Choroid plexus epithelial cell (primary cell): ENCODE measurements around the gene RNF207.

Source experiments
- DNase-seq: peaks from one replicate; pipeline ENCODE4 v3.0.0-alpha.2; 2010; ENCODE audit warnings: low read depth
- H3K4me3 ChIP-seq: 2 replicates; pipeline ENCODE4 v1.5.1; 2011; ENCODE audit warnings: low read depth, mild to moderate bottlenecking, control low read depth, low read length, moderate library complexity
- CTCF ChIP-seq: conservative IDR thresholded peaks from 2 replicates; pipeline ENCODE4 v1.5.1; 2011; ENCODE audit warnings: low read depth, mild to moderate bottlenecking, control low read depth, inconsistent platforms, low read length, moderate library complexity

The RNF207 gene

GRCh38 chr1:6259491-6260362 is 53.8 kb downstream of the RNF207 start:
- H3K4me3 ChIP-seq, result peak overlapping the region; percentile 59
- no peak for TF ChIP-seq CTCF
- peak; percentile 77 for DNase-seq

DNA sequence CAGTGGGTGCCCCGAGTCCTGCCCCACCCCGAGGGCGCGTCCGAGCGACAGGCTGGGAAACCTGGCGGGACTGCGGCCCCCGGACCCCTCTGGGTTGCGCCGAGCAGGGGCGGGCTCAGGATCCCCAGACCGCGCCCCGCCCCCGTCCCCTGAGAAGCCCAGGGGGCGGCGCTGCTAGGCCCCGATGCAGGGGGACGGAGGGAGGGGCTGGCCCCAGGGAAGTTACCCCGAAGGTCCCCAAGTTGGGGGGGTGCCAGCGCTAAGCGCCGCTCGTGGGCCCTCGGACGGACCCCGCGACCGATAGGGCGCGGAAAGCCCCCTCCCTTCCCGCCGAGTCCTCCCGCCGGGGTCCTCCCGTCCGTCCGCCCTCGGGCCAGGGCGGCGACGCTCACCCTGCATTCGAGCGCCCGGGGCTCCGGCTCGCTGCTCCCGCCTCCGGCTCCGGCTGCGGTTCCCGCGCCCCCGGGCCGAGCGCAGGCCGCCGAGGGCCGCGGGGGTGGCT is 54.6 kb downstream of the RNF207 start:
- DNase-seq, result no peak
- TF ChIP-seq CTCF, result no peak
- peak overlapping the region; percentile 59 for H3K4me3 ChIP-seq

- H3K4me3 ChIP-seq, result peak within 1 kb of the TSS; percentile 59
- DNase-seq, result peak; percentile 40
- no peak for TF ChIP-seq CTCF
Observed at GRCh38 chr1:6260961-6261614, 55.2 kb downstream of the RNF207 start, which contains the start of gene GPR153. Gene GPR153 (minus strand): TSS chr1:6261098. CDS start chr1:6254905, 6,193 bp downstream.

DNA sequence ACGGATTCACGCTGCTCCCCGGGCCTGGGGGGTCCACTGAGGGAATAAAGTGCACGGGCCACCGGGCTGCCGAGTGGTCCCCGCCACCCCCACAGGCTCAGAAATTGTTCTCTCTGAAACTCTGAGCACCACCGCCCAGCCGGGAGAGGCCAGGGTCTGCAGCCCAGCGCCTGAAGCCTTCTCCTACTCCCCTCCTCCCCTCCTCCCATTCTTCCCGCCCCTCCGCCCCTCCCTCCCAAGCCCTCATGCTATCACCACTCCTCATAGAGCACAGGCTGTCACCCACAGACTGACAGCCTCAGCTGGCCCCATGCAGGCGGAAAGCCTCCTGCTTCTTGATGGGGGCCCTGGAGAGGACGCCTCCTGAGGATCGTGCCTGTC is 55.7 kb downstream of the RNF207 start:
- TF ChIP-seq CTCF, result no peak
- DNase-seq, result no peak
- peak overlapping the region; percentile 59 for H3K4me3 ChIP-seq

DNA sequence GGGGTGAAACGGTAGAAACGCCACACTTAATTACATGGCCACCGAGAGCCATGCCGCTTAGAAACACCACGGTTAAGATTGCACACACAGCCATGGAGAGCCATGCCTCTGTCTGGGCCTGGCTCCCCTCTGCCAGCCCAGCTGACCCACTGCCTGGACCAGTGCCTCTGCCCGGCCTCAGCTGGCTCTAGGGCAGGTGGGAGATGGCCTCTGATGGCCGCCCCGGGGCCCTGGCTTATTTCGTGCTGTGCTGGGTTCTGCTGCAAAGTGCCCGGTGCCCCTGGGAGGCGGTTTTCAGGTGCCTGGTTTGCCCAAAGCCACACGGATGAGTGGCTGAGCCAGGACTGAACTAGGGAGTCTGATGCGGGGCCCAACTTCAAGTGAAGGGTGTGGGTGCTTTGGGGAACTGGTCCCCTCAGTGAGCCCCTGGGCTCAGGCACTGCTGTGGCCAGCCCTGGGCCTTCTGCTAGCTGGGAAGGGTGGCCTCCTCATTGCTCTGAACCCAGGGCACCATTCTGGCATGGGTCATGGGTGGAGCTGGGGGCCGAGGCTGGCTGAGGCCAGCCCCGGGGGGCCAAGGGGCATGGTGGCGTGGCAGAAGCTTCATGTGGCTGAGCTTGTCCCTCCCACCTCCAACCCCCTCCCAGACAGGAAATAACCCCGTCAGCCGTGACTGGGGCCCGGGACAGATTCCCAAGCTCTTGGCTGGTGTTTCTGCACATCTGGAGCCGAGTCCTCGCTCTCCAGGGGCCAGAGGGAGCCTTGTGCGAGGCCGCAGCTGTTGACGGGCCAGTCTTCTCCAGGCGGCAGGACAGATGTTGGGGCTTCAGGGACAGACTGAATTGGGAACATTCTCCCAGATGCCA is 56.9 kb downstream of the RNF207 start:
- no peak for TF ChIP-seq CTCF
- H3K4me3 ChIP-seq, result no peak overlapping the region
- DNase-seq, result peak; percentile 39

DNA sequence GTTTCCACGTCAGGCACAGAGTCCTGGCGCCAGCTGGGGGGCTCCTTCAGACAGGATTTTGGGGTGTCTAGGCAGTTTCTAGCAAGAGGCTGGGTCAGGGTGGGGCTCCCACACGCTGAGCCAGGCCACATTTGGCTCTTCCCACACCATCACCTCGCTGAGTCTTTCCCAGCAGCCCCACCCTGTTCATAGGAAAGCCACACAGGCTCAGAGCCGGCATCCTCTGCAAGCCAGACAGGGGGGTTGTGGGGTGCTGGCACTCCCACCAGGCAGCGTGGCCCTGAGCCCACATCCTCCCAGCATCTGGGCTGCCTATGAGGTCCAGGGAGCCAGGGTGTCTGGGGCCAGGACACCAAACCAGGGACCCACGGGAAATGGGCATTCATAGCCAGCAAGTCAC is 57.8 kb downstream of the RNF207 start:
- DNase-seq, result no peak
- no peak for TF ChIP-seq CTCF
- no peak overlapping the region for H3K4me3 ChIP-seq
